AG04449 (cell line): Measurements from ENCODE around the gene GCC2.

ENCODE experiments used
- CTCF ChIA-PET: fragments of 350-600 bp; formaldehyde crosslinking; extraction: SDS; loops from one replicate; lab custom pipeline; 2021; ENCODE audit warnings: antibody characterized with exemption; lab: Yijun Ruan, JAX
- POLR2A ChIA-PET: fragments of 400-600, 350-600 bp; formaldehyde crosslinking; extraction: SDS; loops from one replicate; lab custom pipeline; 2020; ENCODE audit warnings: antibody characterized with exemption, inconsistent platforms; lab: Yijun Ruan, JAX
- DNase-seq: peaks from one replicate; pipeline ENCODE4 v3.0.0-alpha.2; 2010; ENCODE audit warnings: low read depth, low spot score
- H3K4me3 ChIP-seq: 2 replicates; pipeline ENCODE4 v1.5.1; 2011; ENCODE audit warnings: low read depth, mild to moderate bottlenecking, control low read depth, low read length
- CTCF ChIP-seq: IDR thresholded peaks from one replicate; pipeline ENCODE4 v1.5.1; 2011; ENCODE audit warnings: mild to moderate bottlenecking, moderate library complexity, low read length, control low read depth, inconsistent platforms; ENCODE audit not compliant: insufficient read depth; ENCODE audit errors: missing control alignments

The GCC2 gene

GRCh38 chr2:108436976-108437375 lies 12.0 kb upstream of the GCC2 start:
- no peak overlapping the region for H3K4me3 ChIP-seq
- ChIA-PET POLR2A (no interaction called here), CTCF (no interaction called here)
- DNase-seq = no peak
- no peak for TF ChIP-seq CTCF

GRCh38 chr2:108441712-108442111 lies 7.3 kb upstream of the GCC2 start:
- no peak for TF ChIP-seq CTCF
- no peak for DNase-seq
- ChIA-PET POLR2A (no interaction called here), CTCF (no interaction called here)
- no peak overlapping the region for H3K4me3 ChIP-seq

- no peak for DNase-seq
Measured at GRCh38 chr2:108444941-108445840, 3.8 kb upstream of the GCC2 start.

GRCh38 chr2:108446703-108447102 lies 2.3 kb upstream of the GCC2 start:
- ChIA-PET POLR2A (no interaction called here), CTCF (no interaction called here)
- no peak for TF ChIP-seq CTCF
- no peak overlapping the region for H3K4me3 ChIP-seq
- DNase-seq = no peak

More at GRCh38 chr2:108444941-108445840, 3.8 kb upstream of the GCC2 start:
- no peak for TF ChIP-seq CTCF
- ChIA-PET CTCF (interaction anchor here (0.7 to 1.3 kb wide), 2 partner anchors 35 to 139 kb away, joined by 3 to 4 read pairs; no protein-coding TSS in a partner anchor), POLR2A (no interaction called here)
- no peak overlapping the region for H3K4me3 ChIP-seq

GRCh38 chr2:108447947-108448677 lies 894 bp upstream of the GCC2 start:
- DNase-seq = no peak
- no peak for TF ChIP-seq CTCF

More at GRCh38 chr2:108447947-108448677, 894 bp upstream of the GCC2 start:
- CTCF ChIA-PET = interaction anchor here (1.5 kb wide), 1 partner anchor 136 kb away, joined by 6 read pairs; no protein-coding TSS in a partner anchor
- POLR2A ChIA-PET = interaction anchor here (0.6 to 1.6 kb wide), 5 partner anchors 18 to 1474 kb away, joined by 3 to 7 read pairs (median 4); no protein-coding TSS in a partner anchor
- H3K4me3 ChIP-seq = peak overlapping the region; percentile 96
